Activated CD8-positive, alpha-beta memory T cell treated with anti-CD3 and anti-CD28 coated beads, Interleukin-2, amount 50 U/mL, for 24 hours (primary cell): Measurements from ENCODE around the gene RP9.
"Not testable (repeated sequence)": the region's sequence is repeated elsewhere in the genome, so short reads cannot be mapped to it uniquely, and the experiment has no call there.

ENCODE experiments used
- DNase-seq: peaks from one replicate; pipeline ENCODE4 v3.0.0-alpha.2; 2020; ENCODE audit errors: extremely low read depth

Gene RP9

GRCh38 chr7:33101906-33102305, 7.3 kb downstream of the RP9 start:
- no peak for DNase-seq

GRCh38 chr7:33100770-33101169, 8.4 kb downstream of the RP9 start:
- no peak for DNase-seq

- no peak for DNase-seq
These were observed 9.9 kb downstream of the RP9 start for GRCh38 chr7:33099154-33099940.

- not testable (repeated sequence) for DNase-seq
These were observed 14.4 kb downstream of the RP9 start for GRCh38 chr7:33094745-33095275.

GRCh38 chr7:33093266-33093665, 15.9 kb downstream of the RP9 start:
- no peak for DNase-seq

- no peak for DNase-seq
These were observed 17.5 kb downstream of the RP9 start for GRCh38 chr7:33091641-33092191.

GRCh38 chr7:33091111-33091531, 18.1 kb downstream of the RP9 start:
- DNase-seq, result no peak

- no peak for DNase-seq
These were observed 20.1 kb downstream of the RP9 start for GRCh38 chr7:33089142-33089541.

- DNase-seq, result no peak
These were observed 21.3 kb downstream of the RP9 start for GRCh38 chr7:33087858-33088257.

GRCh38 chr7:33087356-33087755, 21.8 kb downstream of the RP9 start:
- no peak for DNase-seq

GRCh38 chr7:33079763-33080690, 29.2 kb downstream of the RP9 start:
- no peak for DNase-seq

GRCh38 chr7:33079096-33079495, 30.1 kb downstream of the RP9 start:
- no peak for DNase-seq

- DNase-seq, result no peak
These were observed 32.5 kb downstream of the RP9 start for GRCh38 chr7:33076737-33077136.

GRCh38 chr7:33075818-33076518, 33.2 kb downstream of the RP9 start:
- DNase-seq, result no peak

- no peak for DNase-seq
These were observed 36.0 kb downstream of the RP9 start for GRCh38 chr7:33073243-33073642.

- DNase-seq, result no peak
These were observed 36.7 kb downstream of the RP9 start for GRCh38 chr7:33072471-33072870.

GRCh38 chr7:33070831-33071230, 38.4 kb downstream of the RP9 start:
- no peak for DNase-seq

GRCh38 chr7:33070277-33070676, 38.9 kb downstream of the RP9 start:
- no peak for DNase-seq

GRCh38 chr7:33067921-33068320, 41.3 kb downstream of the RP9 start:
- DNase-seq, result no peak

GRCh38 chr7:33066771-33067170, 42.4 kb downstream of the RP9 start:
- DNase-seq, result no peak

- no peak for DNase-seq
These were observed 43.2 kb downstream of the RP9 start for GRCh38 chr7:33065981-33066380.
